ENCODE results near the gene ABCC4. TPM values are rescaled to one million over a fixed set of nuclear protein-coding genes. Genes with fewer than 3 reads are reported as not detected.

Gene ABCC4
- total and polyA plus RNA-seq, 2 of the 13 experiments (the other 11 are each of a cell fraction or from before 2014, with no cell fraction given) = 4.2 to 11.3 TPM

GRCh38 chr13:95254339-95254738 lies 46.9 kb downstream of the ABCC4 start:
- intact Hi-C loops (cut with micrococcal nuclease; ENCODE audit: unreplicated experiment) = no loop called here
- Histone ChIP-seq H3K27ac (ENCODE audit: extremely low read length, insufficient read depth, low read length) (no peak overlapping the region), H3K9ac (ENCODE audit: insufficient read depth, low read depth, low read length) (no peak overlapping the region), H3K36me3 (replicated peaks in 1 of 2; ENCODE audit: control insufficient read depth in 1 of 2, insufficient read depth in 2 of 2, low read length in 2 of 2) (no peaks in the 10 kb centered on the region), H3K4me2 (ENCODE audit: low read depth, low read length) (no peak overlapping the region), H3K27me3 (ENCODE audit: control insufficient read depth in 1 of 2, insufficient read depth in 2 of 2, low read length in 2 of 2) (no peaks in the 10 kb centered on the region), H2AFZ (ENCODE audit: low read length) (no peak overlapping the region), H3K79me2 (ENCODE audit: insufficient read depth, low read length) (no peaks in the 10 kb centered on the region), H4K20me1 (ENCODE audit: insufficient read depth, low read length) (no peaks in the 10 kb centered on the region), H3K9me3 (ENCODE audit: low read length) (no peaks in the 10 kb centered on the region), H3K4me1 (ENCODE audit: insufficient read depth, low read length) (peaks cover 67% of the 10 kb centered on the region), H3K4me3 (replicated peaks in 1 of 3; ENCODE audit: insufficient read depth in 1 of 3, low read depth in 2 of 3, low read length in 3 of 3) (no peak overlapping the region)
- ChIA-PET CTCF (ENCODE audit: low intra/inter-chr PET ratio, low total read pairs) (no interaction called here), POLR2A (no interaction called here)
- WGBS (ENCODE audit: low lambda C conversion rate) = 92% methylated on average over 1 of the region's 1 CpG
- FAIRE-seq (no peak), ATAC-seq (no peak), DNase-seq (ENCODE audit: low spot score) (no peak)
- in situ Hi-C loops (cut with HindIII; ENCODE audit: extremely low pct_ligation_motif_present, low pct_unique_long_range_greater_than_20kb) = no loop called here
- TF ChIP-seq ATAD3A (CRISPR knock-in tag; IDR thresholded peaks at IDR 0.05) (no peak), ZNF414 (CRISPR knock-in tag; IDR thresholded peaks at IDR 0.05) (no peak), ZNF569 (CRISPR knock-in tag; IDR thresholded peaks at IDR 0.05; ENCODE audit: borderline replicate concordance) (no peak), MATR3 (CRISPR knock-in tag; IDR thresholded peaks at IDR 0.05) (no peak), KMT2A (CRISPR knock-in tag; IDR thresholded peaks at IDR 0.05) (no peak), RFX1 (IDR thresholded peaks at IDR 0.05) (no peak), ZNF749 (CRISPR knock-in tag; IDR thresholded peaks at IDR 0.05; ENCODE audit: borderline replicate concordance) (no peak), BCLAF1 (IDR thresholded peaks at IDR 0.05) (no peak), ZNF800 (CRISPR knock-in tag; IDR thresholded peaks at IDR 0.05) (no peak), MLLT10 (CRISPR knock-in tag; IDR thresholded peaks at IDR 0.05) (no peak), MIER3 (CRISPR knock-in tag; IDR thresholded peaks at IDR 0.05; ENCODE audit: borderline replicate concordance) (no peak), KAT8 (CRISPR knock-in tag; IDR thresholded peaks at IDR 0.05) (no peak), BRD4 (CRISPR knock-in tag; IDR thresholded peaks at IDR 0.05) (no peak), MYNN (CRISPR knock-in tag; IDR thresholded peaks at IDR 0.05; ENCODE audit: low read depth) (no peak), ZBTB20 (CRISPR knock-in tag; IDR thresholded peaks at IDR 0.05; ENCODE audit: borderline replicate concordance, low read depth) (no peak), ZFP36L2 (CRISPR knock-in tag; IDR thresholded peaks at IDR 0.05) (no peak)
- BruUV-seq (replicated peaks) = no TSS peak

Data from HepG2 (cell line).